ENCODE results near the gene KCNMA1.

GRCh38 chr10:77099136-77099535 lies 538.5 kb downstream of the KCNMA1 start:
- TF ChIP-seq CTCF (IDR thresholded peaks at IDR 0.05), result no peak
- TF ChIP-seq POLR2A (IDR thresholded peaks at IDR 0.05), result no peak
- no peak for TF ChIP-seq POLR2AphosphoS5 (IDR thresholded peaks at IDR 0.05)
- TF ChIP-seq EP300 (IDR thresholded peaks at IDR 0.05), result no peak
